ENCODE measurements around the gene MRPL54. TPM values are rescaled to one million over a fixed set of nuclear protein-coding genes. Genes with fewer than 3 reads are reported as not detected.

The MRPL54 gene
- total and polyA plus RNA-seq, 2 experiments from 2014 or later: 42.2 to 86.8 TPM

DNA sequence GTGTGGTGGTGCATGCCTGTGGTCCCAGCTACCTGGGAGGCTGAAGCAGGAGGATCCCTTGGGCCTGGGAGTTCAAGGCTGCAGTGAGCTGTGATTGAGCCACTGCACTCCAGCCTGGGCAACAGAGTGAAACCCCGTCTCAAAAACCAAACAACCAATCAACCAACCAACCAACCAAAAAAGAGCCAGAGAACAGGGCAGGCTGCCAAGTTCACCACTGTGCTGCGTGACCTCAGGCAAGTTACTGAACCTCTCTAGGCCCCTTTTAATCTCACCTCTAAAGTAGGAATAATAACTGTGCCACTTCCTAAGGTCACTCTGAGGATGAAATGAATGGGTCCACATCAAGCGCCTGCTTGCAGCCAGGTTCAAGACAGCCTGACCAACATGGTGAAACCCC, 37.4 kb upstream of the MRPL54 start:
- H3K27me3 ChIP-seq: no peaks in the 10 kb centered on the region
- no peak for DNase-seq (ENCODE audit: low spot score)
- H2AFZ ChIP-seq: no peak overlapping the region
- H3K36me3 ChIP-seq (replicated peaks; ENCODE audit: insufficient read depth, low read depth): no peaks in the 10 kb centered on the region
- no peaks in the 10 kb centered on the region for H3K9me2 ChIP-seq (replicated peaks; ENCODE audit: insufficient read depth)
- no peaks in the 10 kb centered on the region for H3K9me3 ChIP-seq (ENCODE audit: low read depth)
- WGBS (ENCODE audit: low lambda C conversion rate, missing lambda C conversion rate): 83% methylated on average over 3 of the region's 3 CpGs
- peaks cover 19% of the 10 kb centered on the region for H4K20me1 ChIP-seq (ENCODE audit: insufficient read depth, poor library complexity, severe bottlenecking)
- H3K4me2 ChIP-seq: no peak overlapping the region
- peaks cover 7% of the 10 kb centered on the region for H3K4me1 ChIP-seq (ENCODE audit: insufficient read depth)
- no peak for TF ChIP-seq EZH2 (IDR thresholded peaks at IDR 0.05; ENCODE audit: borderline replicate concordance)
- no peak for TF ChIP-seq CTCF (IDR thresholded peaks at IDR 0.05; ENCODE audit: poor library complexity)
- TF ChIP-seq EZH2phosphoT487 (IDR thresholded peaks at IDR 0.05; ENCODE audit: low read depth, severe bottlenecking, unreplicated experiment): no peak
- H3K4me3 ChIP-seq: no peak overlapping the region
- peaks cover 26% of the 10 kb centered on the region for H3K79me2 ChIP-seq
- H3K27ac ChIP-seq: no peak overlapping the region

DNA sequence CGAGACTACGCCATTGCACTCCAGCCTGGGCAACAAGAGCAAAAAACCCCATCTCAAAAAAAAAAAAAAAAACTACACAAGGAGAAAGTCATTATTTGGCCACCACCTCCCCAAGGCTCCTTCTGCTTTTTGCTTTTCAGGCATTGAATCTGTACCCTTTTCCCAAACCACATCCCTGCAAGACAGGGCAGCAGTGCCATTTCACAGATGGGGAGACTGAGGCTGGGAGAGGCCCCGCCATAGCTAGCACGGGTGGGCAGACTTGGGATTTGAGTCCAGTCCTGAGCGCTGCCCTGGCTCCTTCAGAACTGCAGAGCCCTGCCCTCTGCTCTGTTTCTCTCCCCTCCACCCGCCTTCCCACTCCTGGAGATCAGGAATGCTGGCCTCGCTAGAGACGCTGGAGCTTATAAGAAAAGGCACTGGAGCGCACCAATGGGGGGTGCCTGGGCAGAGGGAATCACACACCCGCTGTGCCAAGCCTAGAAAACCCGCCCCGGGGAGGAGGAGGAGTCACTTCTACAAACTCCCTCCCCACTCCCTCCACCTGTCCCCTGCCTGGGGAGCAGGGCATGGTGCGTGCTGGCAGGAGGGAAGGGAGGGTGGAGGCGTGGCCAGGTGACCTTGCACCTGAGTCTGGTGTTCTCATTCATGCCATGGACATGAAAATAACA, 36.7 kb upstream of the MRPL54 start:
- no peak for TF ChIP-seq EZH2 (IDR thresholded peaks at IDR 0.05; ENCODE audit: borderline replicate concordance)
- no peak for TF ChIP-seq EZH2phosphoT487 (IDR thresholded peaks at IDR 0.05; ENCODE audit: low read depth, severe bottlenecking, unreplicated experiment)
- no peak for TF ChIP-seq CTCF (IDR thresholded peaks at IDR 0.05; ENCODE audit: poor library complexity)
- Histone ChIP-seq H3K27ac (no peak overlapping the region), H3K27me3 (no peaks in the 10 kb centered on the region), H2AFZ (no peak overlapping the region), H3K36me3 (replicated peaks; ENCODE audit: insufficient read depth, low read depth) (no peaks in the 10 kb centered on the region), H3K79me2 (peaks cover 26% of the 10 kb centered on the region), H3K9me2 (replicated peaks; ENCODE audit: insufficient read depth) (no peaks in the 10 kb centered on the region), H3K9me3 (ENCODE audit: low read depth) (no peaks in the 10 kb centered on the region), H3K4me1 (ENCODE audit: insufficient read depth) (peaks cover 3% of the 10 kb centered on the region), H3K4me3 (no peak overlapping the region), H4K20me1 (ENCODE audit: insufficient read depth, poor library complexity, severe bottlenecking) (peaks cover 19% of the 10 kb centered on the region), H3K4me2 (peak overlapping the region; percentile 29)
- DNase-seq (ENCODE audit: low spot score): peak; percentile 58
- 41% methylated on average over 14 of the region's 14 CpGs for WGBS (ENCODE audit: low lambda C conversion rate, missing lambda C conversion rate)

DNA sequence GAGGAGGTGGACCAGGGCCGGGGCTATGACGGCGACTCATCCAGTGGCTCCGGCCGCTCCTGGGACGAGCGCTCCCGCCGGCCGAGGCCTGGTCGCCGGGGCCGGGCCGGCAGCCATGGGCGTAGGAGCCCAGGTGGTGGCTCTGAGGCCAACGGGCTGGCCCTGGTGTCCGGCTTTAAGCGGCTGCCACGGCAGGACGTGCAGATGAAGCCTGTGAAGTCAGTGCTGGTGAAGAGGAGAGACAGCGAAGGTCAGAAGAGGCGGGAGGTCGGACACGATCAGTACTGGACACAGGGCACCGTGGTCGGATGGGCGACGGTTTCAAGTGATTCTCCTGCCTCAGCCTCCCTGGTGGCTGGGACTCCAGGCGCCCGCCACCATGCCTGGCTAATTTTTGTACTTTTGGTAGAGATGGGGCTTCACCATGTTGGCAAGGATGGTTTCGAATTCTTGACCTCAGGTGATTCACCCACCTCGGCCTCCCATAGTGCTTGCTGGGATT, 32.0 kb upstream of the MRPL54 start:
- no peaks in the 10 kb centered on the region for H3K9me2 ChIP-seq (replicated peaks; ENCODE audit: insufficient read depth)
- DNase-seq (ENCODE audit: low spot score): no peak
- no peak overlapping the region for H3K27ac ChIP-seq
- peaks cover 3% of the 10 kb centered on the region for H3K79me2 ChIP-seq
- H3K9me3 ChIP-seq (ENCODE audit: low read depth): no peaks in the 10 kb centered on the region
- no peak overlapping the region for H2AFZ ChIP-seq
- H3K4me2 ChIP-seq: no peak overlapping the region
- H3K36me3 ChIP-seq (replicated peaks; ENCODE audit: insufficient read depth, low read depth): no peaks in the 10 kb centered on the region
- H4K20me1 ChIP-seq (ENCODE audit: insufficient read depth, poor library complexity, severe bottlenecking): no peaks in the 10 kb centered on the region
- H3K4me3 ChIP-seq: no peak overlapping the region
- H3K4me1 ChIP-seq (ENCODE audit: insufficient read depth): no peaks in the 10 kb centered on the region
- TF ChIP-seq EZH2phosphoT487 (IDR thresholded peaks at IDR 0.05; ENCODE audit: low read depth, severe bottlenecking, unreplicated experiment) (no peak), CTCF (IDR thresholded peaks at IDR 0.05; ENCODE audit: poor library complexity) (no peak), EZH2 (IDR thresholded peaks at IDR 0.05; ENCODE audit: borderline replicate concordance) (no peak)
- 93% methylated on average over 27 of the region's 32 CpGs for WGBS (ENCODE audit: low lambda C conversion rate, missing lambda C conversion rate)
- no peaks in the 10 kb centered on the region for H3K27me3 ChIP-seq

Measured in hepatocyte (in vitro differentiated cells).